NCI-H82 treated with DMSO at 0.1 percent for 48 hours (cell line): Measurements from ENCODE around the gene PDXP.
"Not testable (repeated sequence)": the region's sequence is repeated elsewhere in the genome, so short reads cannot be mapped to it uniquely, and the experiment has no call there.

ENCODE experiments used
- DNase-seq: peaks from one replicate; lab custom pipeline; 2025; ENCODE audit not compliant: unreplicated experiment; lab: John Stamatoyannopoulos, UW

Gene PDXP

DNA sequence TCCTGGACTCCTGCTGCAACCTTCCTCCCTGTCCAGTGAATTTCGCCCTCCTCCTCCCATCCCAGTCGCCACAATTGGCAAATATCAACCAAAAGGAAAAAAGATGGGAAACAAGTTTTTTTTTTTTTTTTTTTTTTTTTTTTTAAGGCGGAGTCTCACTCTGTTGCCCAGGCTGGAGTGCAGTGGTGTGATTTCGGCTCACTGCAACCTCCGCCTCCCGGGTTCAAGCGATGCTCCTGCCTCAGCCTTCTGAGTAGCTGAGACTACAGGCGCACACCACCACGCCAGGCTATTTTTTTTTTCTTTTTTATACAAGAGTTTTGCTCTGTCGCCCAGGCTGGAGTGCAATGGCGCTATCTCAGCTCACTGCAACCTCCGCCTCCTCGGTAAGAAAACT, 37.7 kb downstream of the PDXP start:
- DNase-seq: not testable (repeated sequence)

DNA sequence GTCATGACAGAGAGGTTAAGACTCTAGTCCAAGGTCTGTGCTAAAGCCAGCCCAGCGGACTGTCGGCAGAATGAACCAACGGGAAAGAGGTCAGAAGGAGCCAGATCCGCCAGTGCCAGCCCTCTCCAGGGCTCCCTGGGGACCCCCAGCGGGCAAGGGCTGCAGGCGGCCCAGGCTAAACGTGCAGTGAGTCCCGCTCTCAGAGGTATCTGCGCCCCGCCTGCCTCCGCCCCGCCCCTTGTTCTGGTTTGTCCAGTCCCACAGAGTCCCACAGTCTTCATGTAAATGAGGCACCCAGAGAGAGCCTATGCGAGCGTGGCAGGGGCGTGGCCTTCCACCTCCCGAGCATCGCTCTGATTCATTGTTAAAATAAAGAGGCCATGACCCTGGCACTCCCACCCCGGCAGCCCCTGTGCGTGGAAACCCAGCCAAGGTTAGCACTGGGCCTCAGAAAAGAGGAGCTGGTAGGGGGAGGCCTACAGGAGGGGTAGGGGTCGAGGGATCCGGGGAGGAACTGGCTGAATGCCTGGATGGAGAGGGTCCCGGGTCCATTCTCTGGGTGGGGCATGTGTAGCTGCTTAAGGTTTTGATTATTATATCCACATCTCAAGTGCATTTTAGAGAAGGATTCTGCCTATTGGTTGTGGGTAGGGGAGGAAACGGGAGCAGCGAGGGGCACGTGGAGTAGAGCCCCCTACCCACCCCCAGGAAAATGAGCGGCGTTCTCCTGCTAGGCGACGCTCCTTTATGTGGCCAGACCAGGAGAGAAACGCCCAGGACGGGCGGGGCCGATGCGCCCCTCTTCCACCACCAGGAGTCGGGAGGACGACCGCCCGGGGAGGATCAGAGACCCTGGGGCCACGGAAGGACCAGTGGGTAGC, 38.4 kb downstream of the PDXP start, which contains the start of gene TRIOBP:
Gene TRIOBP, plus strand, starts transcription at position 392 of the 881 bp plus-strand sequence. CDS start 4,318 bp downstream, outside the sequence.
- DNase-seq: peak; percentile 95

- DNase-seq: no peak
Measured at GRCh38 chr22:37697538-37697835, 39.0 kb downstream of the PDXP start.

GRCh38 chr22:37701141-37701786, 42.7 kb downstream of the PDXP start:
- no peak for DNase-seq

- DNase-seq: no peak
Measured at GRCh38 chr22:37703906-37704305, 45.4 kb downstream of the PDXP start.

DNA sequence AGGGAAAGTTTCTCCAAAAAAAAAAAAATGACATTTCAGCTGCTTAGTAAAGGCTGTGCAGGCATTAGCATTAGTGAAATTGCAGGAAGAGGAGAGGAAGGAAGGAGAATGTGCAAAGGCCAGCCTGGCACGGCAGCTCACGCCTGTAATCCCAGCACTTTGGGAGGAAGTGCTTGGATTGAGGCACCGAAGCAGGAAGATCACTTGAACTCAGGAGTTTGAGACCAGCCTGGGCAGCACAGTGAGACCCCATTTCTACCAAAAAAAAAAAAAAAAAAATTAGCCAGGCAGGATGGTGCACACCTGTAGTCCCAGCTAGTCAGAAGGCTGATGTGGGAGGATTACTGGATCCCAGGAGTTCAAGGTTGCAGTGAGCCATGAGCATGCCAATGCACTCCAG, 46.1 kb downstream of the PDXP start:
- no peak for DNase-seq

DNA sequence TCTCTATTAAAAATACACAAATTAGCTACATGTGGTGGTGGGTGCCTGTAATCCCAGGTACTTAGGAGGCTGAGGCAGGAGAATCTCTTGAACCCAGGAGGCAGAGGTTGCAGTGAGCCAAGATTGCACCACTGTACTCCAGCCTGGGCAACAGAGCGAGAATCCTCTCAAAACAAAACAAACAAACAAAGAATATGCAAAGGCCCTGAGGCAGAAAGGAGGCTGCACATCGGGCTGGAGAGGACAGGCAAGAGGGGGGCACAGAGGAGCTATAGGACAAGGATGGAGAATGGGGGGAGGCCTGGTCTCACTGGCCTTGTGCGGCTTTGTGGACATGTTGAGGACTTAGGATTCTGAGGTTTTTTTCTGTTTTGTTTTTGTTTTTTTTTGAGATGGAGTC, 46.7 kb downstream of the PDXP start:
- no peak for DNase-seq

DNA sequence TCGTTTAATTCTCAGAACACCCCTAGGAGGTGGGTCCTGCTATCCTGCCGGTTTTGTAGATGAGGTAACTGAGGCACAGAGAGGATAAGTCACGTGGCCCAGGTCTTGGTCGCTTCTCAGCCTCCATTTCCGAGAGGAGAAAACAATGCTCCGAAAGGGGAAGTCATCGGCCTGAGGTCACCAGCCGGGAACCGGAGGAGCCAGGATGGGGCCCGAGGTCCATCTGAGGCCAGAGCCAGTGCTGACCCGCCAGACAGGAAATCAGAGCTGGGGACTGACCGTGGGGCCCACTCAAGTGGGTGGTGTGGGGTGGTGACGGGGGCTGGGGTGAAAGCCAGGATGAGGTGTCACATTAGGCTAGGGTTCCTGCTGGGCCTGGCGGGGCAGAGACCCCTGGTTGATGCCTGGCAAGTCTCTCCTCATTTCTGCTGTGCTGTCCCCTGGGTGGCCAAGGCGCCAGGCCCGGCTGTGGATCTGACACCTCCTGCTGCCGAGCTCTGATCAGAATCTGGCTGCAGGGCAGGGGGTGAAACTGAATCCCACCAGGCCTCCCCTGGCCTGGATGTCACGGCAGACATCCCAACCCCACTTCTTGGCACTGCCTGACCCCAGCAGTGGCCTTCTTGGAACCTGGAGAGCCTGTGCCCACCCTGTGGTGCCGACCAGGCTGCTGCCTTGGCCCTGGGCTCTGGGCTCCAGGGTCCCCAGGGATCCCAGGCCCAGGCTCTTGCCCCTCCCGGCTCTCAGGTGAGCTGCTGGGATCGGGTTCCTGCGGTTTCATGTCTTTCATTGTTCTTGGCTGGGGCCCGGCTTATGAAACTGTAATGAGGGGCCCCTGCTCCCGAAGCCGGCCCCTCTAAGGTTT, 50.3 kb downstream of the PDXP start:
- DNase-seq: no peak

DNA sequence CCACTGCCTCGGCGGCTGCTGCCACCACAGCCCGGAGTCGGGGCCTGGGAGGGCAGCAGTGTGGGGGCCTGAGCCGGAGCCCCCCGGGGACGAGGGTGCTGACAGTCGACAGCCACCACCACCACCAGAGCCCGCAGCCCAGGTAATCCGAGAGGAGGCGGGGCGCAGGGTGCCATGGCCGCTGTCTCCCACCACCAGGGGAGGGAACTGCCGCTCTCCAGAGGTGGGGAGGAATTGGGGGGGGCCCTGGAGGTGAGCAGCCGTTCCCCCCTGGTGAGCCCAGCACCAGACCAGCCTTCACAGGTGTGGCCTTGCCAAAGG, 50.9 kb downstream of the PDXP start:
- no peak for DNase-seq

GRCh38 chr22:37710675-37711074, 52.2 kb downstream of the PDXP start:
- DNase-seq: no peak

DNA sequence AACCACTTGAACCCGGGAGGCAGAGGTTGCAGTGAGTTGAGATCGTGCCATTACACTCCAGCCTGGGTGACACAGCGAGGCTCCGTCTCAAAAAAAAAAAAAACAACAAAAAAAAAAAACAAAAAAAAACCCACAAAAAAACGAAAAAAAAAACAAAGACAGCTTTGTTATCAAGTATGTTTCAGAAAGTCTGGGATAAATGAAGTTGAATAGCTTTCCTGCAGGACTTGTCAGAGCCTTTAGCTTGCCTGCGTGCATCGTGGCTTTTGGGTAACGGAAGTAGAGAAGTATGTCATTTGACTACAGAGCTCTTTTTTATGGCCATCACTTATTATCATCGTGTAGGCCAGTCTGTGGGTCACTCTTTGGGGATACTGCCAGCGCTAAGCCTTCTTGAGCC, 53.0 kb downstream of the PDXP start:
- DNase-seq: no peak

DNA sequence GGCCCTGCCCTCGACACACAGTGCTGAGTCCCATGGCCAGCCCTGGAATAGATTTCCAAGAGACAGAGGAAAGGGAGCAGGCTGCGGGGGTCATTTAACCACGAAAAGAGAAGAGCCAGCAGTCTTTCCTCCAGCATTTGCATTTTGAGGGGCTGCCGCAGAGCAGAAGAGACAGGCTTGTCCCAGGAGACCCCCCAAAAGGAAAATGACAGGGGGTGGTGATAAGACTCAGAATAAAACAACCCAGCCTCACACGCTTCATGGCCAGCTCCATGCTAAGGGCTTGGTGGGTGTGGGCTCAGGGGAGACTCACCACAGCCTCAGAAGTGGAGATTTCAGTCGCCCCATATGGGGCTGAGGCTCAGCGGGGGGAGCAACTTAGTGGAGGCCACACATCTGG, 55.2 kb downstream of the PDXP start:
- DNase-seq: no peak

- no peak for DNase-seq
Measured at GRCh38 chr22:37714634-37715033, 56.1 kb downstream of the PDXP start.

GRCh38 chr22:37715760-37716159, 57.2 kb downstream of the PDXP start:
- DNase-seq: no peak
